CD4-positive, alpha-beta T cell treated with Interleukin-4 for 1 hour (primary cell): ENCODE data around the gene SCCPDH.

Source experiments
- DNase-seq, 2 donors: peaks; one replicate each; pipeline ENCODE4 v3.0.0-alpha.2; 2020 to 2022

Gene SCCPDH

GRCh38 chr1:246786606-246787238 is 62.5 kb downstream of the SCCPDH start:
- no peak for DNase-seq

- DNase-seq = no peak
Observed at GRCh38 chr1:246787781-246788513, 63.7 kb downstream of the SCCPDH start.

DNA sequence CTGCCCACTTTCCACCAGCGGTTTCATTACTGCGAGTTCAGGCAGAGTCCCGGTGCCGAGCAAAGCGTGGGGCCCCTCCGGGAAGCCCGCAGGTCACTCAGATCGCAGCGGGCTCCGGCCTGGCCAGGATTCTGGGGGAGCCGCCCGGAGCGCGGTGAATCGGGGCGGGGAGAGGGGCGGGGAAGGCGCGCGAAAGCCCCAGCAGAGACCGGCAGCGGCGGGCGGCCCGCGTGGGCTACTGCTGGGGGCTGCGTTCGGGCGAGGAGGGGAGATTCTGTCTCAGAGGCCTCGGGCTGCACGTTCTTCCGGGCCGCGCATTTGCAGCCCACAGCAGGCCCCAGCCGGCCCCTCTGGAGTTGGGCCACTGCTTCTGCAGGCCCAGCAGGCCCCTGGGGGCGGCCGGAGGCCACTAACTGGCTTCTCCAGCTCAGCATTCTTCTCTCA is 64.7 kb downstream of the SCCPDH start:
- DNase-seq = no peak

DNA sequence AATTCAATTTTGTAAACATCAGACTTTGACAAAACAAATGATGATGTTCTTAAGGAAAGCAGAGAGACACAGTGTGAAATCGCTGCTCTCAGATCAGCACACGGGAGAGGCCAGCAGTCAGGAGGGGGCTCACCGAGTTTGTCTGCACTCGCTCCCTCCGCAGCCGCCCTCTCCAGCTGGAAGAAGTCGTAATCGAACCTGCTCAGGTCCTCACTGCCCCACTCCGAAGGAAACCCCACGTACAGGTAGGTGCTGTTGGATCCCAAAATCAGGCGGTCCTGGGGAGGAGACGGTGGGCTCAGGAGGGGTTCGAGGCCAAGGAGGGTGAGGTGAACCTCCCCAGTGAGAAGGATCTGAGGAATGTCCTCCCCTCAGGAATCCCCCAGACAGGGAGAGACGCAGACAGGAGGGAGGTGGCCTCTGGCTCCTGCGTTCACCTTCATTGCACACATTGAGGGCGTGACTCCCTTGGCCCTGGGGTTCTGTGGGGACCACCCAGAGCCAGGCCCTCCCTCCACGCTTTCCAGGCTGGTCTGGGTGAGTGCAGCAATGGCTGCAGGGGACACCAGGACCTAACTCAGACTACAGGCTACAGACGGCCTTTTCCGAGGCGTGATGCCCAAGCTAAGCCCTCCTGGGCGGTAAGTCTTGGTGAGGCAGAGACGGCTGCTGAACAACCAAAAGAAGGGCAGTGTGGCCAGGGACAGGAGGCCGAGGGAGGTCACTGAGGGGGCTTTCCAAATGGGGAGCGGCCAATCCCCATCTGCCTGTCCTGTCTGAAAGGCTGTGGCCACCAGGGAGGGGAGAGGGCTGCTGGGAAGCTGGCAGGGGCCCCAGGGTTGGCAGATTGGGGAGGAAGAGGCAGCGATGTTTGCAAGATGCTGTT is 65.5 kb downstream of the SCCPDH start:
- no peak for DNase-seq

DNA sequence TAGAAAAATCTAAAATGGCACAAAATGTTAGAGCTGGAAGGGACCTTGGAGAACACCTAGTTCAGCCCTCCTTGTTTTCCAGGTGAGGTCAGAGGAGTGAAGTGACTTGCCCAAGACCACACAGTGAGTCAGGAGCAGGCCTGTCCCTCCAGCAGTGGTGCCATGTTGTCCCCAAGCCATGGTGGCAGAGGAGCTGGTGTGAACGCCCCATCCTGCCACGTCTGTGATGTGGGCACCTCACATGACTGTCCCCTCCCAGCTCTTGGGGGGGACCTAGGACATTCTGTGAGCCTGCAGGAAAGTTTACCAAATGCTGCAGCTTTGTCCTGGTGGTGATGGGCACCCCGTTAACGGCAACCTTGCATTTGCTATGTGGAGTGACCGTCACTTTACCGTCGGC is 66.2 kb downstream of the SCCPDH start:
- DNase-seq = no peak

- no peak for DNase-seq
Observed at GRCh38 chr1:246790833-246791232, 66.6 kb downstream of the SCCPDH start.

DNA sequence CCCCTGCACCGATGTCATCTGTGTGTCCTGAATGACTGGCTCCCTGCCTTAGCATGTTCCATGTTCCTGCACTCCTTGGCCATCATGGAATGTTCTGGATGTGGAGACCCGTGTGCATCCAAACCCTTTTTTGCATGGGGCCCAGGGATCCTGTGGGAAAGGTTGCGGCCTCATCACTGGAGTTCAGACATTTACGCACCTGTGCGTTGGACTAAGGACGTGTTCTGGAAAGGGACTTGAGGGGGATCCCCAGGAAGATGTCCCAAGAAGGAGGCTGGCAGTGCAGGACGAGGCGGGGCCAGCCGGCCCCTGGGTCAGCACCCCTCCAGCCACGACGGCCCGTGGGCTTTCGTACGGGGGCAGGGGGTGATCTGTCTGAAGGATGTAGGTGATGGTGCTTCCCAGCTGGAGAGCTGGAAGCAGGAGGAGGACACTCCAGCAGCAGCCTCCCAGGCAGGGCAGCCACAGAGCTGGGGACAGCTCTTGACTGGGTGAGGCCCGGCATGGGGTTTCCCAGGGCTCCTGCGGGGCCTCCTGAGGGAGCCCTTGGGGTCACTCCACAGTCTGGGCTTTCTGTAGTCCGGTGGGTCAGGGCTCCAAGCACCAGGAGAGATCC is 67.2 kb downstream of the SCCPDH start:
- no peak for DNase-seq

- DNase-seq = no peak
Observed at GRCh38 chr1:246792603-246793002, 68.4 kb downstream of the SCCPDH start.

DNA sequence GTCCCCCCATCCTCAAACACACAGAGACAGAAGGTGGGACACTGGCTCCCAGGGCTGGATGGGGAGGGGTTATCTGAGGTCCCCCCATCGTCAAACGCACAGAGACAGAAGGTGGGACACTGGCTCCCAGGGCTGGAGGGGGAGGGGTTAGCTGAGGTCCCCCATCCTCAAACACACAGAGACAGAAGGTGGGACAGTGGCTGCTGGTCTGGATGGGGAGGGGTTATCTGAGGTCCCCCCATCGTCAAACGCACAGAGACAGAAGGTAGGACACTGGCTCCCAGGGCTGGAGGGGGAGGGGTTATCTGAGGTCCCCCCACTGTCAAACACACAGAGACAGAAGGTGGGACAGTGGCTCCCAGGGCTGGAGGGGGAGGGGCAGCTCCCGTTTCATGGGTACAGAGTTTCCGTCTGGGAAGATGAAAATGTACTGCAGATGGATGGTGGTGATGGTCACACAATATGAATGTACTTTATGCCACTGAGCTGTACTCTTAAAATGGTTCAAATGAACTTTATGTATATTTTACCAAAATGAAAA is 69.2 kb downstream of the SCCPDH start:
- DNase-seq = no peak

DNA sequence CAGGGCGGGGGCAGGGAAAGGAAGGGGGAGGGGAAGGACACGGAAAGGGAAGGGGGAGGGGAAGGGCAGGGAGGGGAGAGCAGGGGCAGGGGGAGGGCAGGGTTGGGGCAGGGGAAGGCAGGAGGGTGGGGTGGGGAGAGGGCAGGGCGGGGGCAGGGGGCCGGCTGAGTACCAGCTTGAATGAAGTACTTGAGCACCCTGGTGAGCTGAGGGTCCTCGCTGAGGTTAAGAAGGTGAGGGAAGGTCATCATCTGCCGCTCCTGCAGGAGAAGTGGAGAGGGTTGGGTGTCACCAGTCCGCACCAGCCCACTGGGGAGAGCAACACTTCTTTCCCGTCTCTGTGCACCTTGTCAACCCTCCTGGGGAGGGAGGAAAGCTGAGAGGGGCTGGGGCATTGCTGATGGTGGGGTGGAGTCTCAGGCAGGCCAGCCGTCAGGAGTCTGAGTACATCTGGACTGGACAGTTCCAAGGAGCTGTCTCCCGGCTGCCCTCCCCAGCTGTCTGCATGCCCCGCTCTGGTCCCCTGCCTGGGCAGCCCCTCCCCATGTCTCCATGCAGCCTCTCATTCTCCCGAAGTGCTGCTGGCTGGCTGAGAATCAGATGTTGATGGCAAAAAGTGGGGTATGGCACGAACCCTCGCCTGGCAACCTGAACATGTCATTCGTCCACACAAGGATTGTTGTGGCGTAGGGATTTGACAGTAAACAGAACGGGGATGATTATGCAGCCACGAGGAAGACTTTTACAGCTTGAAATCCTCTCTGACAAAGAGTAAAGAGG is 70.0 kb downstream of the SCCPDH start:
- DNase-seq = no peak

- DNase-seq = no peak
Observed at GRCh38 chr1:246794828-246795671, 70.8 kb downstream of the SCCPDH start.

- DNase-seq = no peak
Observed at GRCh38 chr1:246795906-246796694, 71.9 kb downstream of the SCCPDH start.

DNA sequence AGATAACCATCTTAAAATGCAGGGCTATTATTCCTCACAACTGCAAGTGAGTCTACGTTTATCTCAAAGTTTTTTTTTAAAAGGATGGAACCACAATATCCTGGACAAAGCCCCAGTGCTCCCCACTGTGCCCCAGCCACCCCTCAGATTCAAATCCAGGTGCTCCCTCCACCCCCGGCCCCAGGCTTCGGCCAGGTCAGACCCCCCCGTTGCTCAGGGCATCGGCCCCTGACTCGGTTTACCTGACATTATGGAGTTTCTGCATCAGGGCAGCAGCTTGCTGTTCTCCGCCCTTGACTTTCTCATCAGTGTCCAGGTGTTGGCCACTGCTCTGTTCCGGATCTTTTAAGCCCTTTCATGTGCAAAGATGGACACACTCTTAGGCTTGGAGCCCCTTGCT is 72.9 kb downstream of the SCCPDH start:
- no peak for DNase-seq

DNA sequence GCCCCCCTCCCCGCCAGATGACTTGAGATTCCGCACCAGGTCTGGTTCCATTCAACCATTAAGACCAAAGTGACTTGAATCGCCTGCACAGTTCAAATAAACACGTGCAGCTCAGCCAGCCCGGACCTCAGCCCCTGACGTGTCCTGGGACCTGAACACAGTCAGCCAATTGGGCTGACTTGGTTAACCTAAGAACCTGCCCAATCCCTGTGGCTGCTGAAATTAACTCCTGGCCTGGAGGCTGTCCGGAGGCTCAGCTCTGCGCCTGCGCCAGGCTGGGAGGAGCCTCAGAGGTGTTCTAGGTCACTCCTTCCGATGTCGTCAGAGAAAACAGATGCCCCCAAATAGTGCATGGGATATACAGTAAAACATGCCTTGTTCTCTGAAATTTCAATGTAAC is 73.4 kb downstream of the SCCPDH start:
- DNase-seq = no peak

- no peak for DNase-seq
Observed at GRCh38 chr1:246798107-246798506, 73.9 kb downstream of the SCCPDH start.

- DNase-seq = no peak
Observed at GRCh38 chr1:246798606-246799496, 74.6 kb downstream of the SCCPDH start.

GRCh38 chr1:246800356-246800755 is 76.1 kb downstream of the SCCPDH start:
- no peak for DNase-seq

- no peak for DNase-seq
Observed at GRCh38 chr1:246800756-246801155, 76.5 kb downstream of the SCCPDH start.
